Activated T-cell treated with anti-CD3 and anti-CD28 coated beads for 24 hours (primary cell): ENCODE measurements around the gene MSH5.
"Not testable (repeated sequence)": the region's sequence is repeated elsewhere in the genome, so short reads cannot be mapped to it uniquely, and the experiment has no call there.

ENCODE experiments used
- DNase-seq: peaks from one replicate; pipeline ENCODE4 v3.0.0-alpha.2; 2020; ENCODE audit warnings: low read depth

The MSH5 gene

DNA sequence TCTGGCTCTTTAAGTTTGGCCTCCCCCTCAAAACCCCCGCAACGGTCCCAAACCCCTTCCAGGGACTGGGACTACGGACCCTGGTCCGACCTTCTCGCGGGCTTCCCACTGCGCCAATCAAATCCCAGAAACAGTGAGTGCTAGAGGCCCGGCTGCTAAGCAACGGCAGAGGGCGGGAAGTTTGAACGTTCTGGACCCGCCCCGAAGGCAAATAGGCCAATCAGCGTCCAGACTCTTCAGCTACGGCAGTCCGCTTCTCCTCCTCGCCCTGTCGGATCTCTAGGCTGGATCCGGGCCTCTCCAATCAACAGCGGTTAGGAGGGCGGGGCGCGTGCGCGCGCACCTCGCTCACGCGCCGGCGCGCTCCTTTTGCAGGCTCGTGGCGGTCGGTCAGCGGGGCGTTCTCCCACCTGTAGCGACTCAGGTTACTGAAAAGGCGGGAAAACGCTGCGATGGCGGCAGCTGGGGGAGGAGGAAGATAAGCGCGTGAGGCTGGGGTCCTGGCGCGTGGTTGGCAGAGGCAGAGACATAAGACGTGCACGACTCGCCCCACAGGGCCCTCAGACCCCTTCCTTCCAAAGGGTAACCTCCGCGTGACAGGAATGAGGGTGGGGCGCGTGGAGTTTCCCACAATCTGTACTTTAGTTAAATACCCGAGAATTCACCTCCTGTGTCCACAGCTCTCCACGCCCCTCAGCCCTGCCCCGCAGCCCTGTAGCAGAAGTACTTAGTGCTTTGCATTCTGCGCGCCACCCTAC lies at the start of gene MSH5:
MSH5 (plus strand) TSS at position 367 of the 758 bp plus-strand sequence. CDS start 462 bp downstream, outside the sequence.
- peak; percentile 95 for DNase-seq

- DNase-seq: no peak
Observed at GRCh38 chr6:31690231-31691077, 49.4 kb upstream of the MSH5 start.

- no peak for DNase-seq
Observed at GRCh38 chr6:31691078-31691463, 48.7 kb upstream of the MSH5 start.

DNA sequence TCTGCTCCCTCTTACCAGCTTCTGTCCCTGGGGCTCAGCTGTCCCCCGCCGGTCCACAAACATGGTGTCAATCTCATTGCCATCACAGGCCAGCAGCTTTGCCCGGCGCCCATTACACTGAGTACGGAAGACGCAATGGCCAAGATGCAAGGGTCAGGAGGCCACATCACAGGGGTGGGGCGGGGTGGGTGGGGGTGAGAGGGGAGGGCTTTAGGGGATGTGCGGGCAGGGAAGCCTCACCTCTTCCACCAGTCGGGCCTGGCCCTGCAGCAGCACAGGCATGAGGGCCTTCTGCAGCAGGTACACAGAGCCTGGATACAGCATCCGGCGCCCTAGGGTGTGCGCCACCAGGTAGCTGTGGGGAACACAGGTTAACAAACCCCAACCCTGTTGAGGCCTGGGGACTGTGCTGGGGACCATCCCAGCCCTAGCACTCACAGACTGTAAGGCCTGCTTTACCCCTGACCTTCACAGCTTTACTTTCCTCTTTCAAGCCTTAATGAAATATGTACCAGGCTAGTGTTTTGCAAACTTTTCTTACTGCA lies 48.2 kb upstream of the MSH5 start:
- no peak for DNase-seq

- DNase-seq: no peak
Observed at GRCh38 chr6:31692353-31692752, 47.5 kb upstream of the MSH5 start.

DNA sequence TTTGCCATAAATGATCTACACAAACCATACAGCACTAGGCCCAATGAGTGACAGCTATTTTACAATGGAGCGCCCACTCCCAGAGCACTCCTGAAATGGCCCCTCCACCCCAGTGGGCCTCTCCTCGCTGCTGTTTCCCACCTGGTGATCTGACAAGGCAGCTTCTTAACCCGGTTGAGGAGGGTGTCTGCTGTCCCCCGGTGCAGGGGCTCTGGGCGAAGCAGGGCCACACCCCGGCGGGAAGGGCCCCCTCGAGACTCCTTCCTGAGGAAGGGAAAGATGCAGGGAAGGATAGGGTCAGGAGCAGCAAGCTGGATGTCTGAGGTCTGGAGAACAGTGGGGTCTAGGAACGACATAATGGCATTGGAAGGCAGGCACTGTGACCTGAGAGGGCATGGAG lies 46.9 kb upstream of the MSH5 start:
- DNase-seq: no peak

DNA sequence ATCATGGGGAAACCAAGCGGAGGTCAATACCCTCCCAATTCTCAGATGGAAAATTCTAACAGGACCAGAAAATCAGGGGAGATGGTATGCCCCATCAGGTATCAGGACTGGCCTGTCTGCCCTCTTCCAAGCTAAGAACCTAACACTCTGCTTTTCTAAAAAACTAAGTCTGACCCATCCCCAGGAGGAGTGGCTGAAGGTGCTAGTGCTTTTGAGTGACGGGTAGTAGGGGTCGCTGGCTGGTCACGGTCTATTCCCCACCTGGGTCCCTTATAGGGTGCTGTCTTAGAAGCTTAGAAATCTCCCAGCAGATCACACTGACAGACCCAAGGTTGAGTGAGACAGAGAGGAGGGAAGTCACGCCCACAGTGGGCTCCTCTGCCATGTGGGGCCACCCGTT lies 46.3 kb upstream of the MSH5 start:
- DNase-seq: no peak

- DNase-seq: no peak
Observed at GRCh38 chr6:31697555-31697954, 42.2 kb upstream of the MSH5 start.

DNA sequence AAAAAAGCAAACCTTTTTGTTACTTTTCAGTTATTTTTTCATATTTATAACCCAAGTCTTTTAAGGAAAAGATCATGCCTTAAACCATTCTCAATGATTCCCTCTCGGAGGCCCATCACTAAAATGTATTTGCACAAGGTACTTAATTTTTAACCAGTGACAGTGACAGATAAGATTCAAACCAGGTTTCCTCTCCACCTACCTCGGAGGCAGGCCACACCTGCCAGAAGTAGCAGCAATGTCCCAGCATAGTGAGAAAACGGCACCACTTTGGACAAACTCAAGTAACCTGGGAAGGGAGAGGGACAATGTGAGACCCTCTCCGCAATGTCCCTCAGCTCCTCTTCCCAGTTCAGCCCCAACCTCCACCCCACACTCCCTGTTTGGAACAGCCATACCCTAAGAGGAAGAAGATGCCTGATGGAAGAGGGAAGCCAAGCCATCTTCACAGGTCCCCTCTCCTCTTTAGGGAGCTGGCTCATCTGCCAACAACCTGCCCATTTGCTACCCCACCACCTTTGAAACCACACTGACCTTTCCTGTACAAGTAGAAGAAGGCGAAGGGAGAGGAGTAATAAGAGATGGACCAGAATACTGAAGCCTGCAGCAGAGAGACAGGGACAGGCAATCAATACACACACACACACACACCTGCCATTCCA lies 38.9 kb upstream of the MSH5 start:
- DNase-seq: no peak

GRCh38 chr6:31701666-31702404 lies 38.0 kb upstream of the MSH5 start:
- DNase-seq: no peak

DNA sequence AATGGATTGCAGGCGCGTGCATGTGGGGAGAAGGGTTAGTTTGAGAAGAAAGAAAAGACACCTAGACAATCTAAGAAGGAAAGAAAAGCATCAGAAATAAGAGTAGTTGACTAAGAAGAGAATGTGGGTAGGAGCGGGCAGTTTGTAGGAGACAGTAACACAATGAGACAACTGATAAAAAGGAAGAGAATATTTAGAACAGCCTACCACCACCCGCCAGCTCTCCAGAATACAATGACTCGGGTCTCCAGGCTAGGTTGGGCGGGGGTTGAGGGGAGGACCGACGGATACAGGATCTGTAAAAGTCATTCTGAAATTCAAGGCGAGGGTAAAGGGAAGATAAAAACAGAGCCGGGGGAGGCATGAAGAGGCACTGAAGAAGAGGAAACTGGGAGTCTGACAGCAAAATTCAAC lies 37.4 kb upstream of the MSH5 start:
- DNase-seq: peak; percentile 18

DNA sequence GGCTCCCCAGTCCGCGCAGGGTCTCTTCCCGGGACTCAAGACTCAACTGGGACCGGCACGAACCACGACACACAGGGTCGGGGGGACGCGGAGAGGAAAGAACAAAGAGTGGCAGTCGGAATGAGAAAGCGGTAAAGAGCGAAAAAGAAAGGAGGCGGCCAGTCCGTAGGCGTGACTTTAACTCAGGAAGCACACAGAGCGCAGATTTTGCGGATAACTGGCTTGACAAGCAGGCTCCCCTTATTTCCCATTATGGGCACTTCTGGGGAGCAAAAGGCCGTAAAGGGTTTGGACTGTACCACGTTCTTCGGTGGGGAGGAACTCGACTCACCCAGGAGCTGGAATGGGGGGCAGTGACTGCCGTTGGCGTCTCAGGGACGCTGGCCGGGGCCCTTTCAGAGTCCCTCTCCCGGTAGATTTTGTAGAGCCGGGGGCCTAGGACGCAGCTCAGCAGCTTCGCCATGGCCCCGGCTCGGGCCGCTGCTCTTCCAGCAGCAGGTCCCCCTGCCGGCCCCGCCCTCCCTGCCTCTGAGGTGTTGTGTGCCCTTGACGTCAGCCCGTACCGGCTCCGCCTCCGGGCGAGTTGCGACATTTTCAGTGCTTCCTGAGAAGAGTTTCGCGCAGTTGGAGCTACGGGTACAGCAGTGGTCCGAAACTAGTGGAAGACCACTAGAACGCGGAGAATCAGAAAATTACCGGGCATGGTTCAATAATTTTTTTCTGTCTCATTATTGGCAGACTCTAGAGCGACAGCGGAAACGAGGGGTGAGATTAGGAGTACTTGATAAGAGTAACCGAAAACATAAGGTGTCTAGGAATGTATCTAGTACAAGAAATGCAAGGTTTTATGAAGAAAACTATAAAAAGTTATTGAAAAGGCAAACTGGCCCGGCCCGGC lies 36.7 kb upstream of the MSH5 start, which contains the start of gene ABHD16A:
ABHD16A (minus strand) TSS at position 506 of the 898 bp plus-strand sequence; CDS start at position 463, 43 bp downstream.
- DNase-seq: peak; percentile 96

DNA sequence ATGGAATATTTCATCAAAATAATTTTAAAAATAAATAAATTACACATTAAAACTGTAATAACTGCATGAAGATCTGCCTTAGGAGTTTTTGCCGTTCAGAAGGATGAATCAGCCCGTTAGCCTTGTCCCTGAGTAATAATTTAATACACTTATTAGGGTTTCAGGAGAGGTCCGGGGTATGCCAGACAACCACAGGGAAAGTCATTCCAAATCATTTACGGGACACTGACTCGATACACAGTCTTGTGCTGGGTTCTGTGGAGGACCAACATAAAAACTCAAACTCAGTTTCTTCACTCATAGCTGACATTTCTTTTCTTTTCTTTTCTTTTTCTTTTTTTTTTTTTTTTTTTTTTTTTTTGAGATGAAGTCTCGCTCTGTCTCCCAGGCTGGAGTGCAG lies 33.9 kb upstream of the MSH5 start:
- DNase-seq: no peak

DNA sequence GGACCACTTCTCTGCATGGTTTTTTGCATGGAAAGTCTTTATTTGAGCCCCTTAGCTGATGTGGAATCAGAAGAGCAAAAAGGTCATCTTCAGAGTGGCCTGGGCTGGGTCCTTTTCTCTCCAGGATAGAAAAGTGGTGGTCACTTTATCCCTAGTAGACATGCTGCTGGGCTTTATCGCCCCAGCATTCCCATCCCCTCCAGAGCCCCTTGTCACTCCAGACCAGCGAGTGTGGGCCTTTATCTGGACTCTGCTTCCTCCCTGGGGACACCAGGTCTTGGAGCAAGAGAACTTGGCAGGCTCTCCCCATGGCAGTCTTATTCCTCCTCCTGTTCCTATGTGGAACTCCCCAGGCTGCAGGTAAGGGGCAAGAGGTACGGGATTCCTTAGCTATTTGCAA lies 33.2 kb upstream of the MSH5 start, which contains the start of gene LY6G6F:
LY6G6F (plus strand) TSS at position 268 of the 400 bp plus-strand sequence; CDS start at position 309, 41 bp downstream.
- DNase-seq: no peak

DNA sequence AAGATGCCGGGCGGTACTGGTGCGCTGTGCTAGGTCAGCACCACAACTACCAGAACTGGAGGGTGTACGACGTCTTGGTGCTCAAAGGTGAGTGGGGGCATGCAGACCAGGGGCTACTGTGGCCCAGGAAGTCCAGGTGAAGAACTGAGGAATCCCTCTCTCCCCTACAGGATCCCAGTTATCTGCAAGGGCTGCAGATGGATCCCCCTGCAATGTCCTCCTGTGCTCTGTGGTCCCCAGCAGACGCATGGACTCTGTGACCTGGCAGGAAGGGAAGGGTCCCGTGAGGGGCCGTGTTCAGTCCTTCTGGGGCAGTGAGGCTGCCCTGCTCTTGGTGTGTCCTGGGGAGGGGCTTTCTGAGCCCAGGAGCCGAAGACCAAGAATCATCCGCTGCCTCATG lies 32.1 kb upstream of the MSH5 start:
- no peak for DNase-seq

GRCh38 chr6:31708224-31708623 lies 31.6 kb upstream of the MSH5 start:
- no peak for DNase-seq

DNA sequence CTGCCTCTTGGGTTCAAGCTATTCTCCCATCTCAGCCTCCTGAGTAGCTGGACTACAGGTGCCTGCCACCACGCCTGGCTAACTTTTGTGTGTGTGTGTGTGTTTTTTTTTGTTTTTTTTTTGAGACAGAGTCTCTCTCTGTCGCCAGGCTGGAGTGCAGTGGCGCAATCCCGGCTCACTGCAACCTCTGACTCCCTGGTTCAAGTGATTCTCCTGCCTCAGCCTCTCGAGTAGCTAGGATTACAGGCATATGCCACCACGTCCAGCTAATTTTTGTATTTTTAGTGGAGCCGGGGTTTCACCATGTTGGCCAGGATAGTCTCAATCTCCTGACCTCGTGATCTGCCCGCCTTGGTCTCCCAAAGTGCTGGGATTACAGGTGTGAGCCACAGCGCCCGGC lies 30.6 kb upstream of the MSH5 start:
- not testable (repeated sequence) for DNase-seq

DNA sequence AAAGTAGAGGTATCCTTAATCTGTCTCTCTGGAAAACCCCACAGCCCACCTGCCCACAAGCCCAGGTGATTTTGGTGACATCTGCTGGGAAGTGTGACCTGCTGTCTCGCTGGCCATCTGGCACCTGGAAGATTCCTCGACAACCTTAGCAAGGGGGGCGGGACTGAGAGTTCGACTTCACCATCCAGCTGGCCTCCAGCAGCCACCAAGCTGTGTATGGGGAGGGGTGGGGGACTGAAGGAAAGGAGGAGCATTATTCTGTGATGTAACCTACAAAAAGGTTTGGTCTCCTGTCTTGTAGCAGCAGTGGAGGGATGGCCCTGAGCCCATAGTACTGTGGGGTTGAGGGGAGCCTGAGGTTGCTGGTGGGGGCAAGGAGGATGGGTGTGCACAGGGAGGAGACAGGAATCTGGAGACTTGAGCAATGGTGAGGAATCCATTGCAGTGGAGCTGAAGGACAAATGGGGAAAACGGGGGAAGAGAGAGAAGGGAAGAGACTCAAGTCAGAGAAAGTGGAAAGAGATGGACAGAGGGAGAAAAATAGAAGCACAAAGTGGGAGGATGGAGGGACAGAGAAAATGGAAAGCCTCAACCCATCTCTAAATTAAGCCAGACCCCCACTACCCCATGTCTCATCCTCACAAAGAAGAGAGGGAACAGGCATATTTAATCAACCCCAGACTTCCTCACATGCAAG lies 29.1 kb upstream of the MSH5 start:
- DNase-seq: no peak

DNA sequence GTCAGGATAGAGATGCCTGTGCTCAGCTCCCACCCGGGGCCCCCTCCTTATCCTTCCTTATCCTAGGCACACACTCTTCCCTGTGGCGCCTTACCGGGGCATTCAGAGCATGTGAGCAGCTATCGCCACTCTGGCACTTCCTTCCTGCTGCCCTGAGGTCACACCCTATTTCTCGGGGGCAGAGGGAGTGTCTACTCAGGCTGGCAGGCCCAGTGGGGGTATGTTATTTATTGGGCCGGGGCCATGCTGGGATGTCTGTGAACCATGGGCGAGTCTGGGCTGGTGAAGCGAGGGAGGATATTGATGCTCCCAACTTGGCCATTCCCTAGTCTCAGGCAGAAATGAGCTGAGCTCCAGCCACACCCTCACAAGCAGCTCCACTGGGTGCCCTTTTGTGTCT lies 28.6 kb upstream of the MSH5 start:
- no peak for DNase-seq

DNA sequence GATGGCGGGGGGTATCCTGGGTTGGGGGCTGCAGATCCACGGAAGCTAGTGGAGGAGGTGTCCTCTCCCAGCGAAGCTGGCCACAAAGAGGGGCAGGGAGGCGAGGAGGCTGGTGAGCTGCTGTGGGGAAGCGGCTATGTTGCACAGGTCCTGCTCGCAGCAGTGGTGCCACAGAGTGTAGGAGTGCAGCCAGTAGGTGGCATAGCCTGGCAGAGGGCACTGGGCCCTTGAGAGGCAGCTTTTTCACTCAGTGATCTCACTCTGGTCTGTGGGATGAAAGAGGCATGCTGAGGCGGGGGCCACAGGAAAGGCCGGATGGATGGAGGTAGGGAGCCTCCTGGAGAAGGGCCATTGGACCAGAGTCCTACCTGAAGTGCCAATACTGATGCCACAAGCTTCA lies 27.5 kb upstream of the MSH5 start:
- DNase-seq: no peak
